KMS-11 (cell line): Measurements from ENCODE around the gene DZIP1L.

Experiments
- H2AFZ ChIP-seq: fragments of 200-600 bp; sonication (generic); 2 replicates; pipeline ENCODE4 v1.6.1; 2016; ENCODE audit warnings: antibody characterized with exemption, mixed run types, low read depth
- H3K27ac ChIP-seq: fragments of 200-600 bp; sonication (generic); 2 replicates; pipeline ENCODE4 v1.6.1; 2016; ENCODE audit warnings: mild to moderate bottlenecking, mixed run types
- H3K27me3 ChIP-seq: fragments of 200-600 bp; sonication (generic); 2 replicates; pipeline ENCODE4 v1.6.1; 2017; ENCODE audit warnings: mild to moderate bottlenecking, low read depth, mixed run types, moderate library complexity; ENCODE audit not compliant: insufficient read depth
- H3K36me3 ChIP-seq: fragments of 200-600 bp; sonication (generic); 2 replicates; pipeline ENCODE4 v1.6.1; 2017; ENCODE audit warnings: mild to moderate bottlenecking, mixed run types; ENCODE audit not compliant: insufficient read depth
- H3K4me1 ChIP-seq: fragments of 200-600 bp; sonication (generic); 2 replicates; pipeline ENCODE4 v1.6.1; 2016; ENCODE audit warnings: mild to moderate bottlenecking, low read depth, mixed run types; ENCODE audit not compliant: poor library complexity, severe bottlenecking
- H3K4me2 ChIP-seq: fragments of 200-600 bp; sonication (generic); 2 replicates; pipeline ENCODE4 v1.7.0; 2016; ENCODE audit warnings: mild to moderate bottlenecking, mixed run types
- H3K4me3 ChIP-seq: fragments of 200-600 bp; sonication (generic); IDR thresholded peaks from 2 replicates; pipeline ENCODE4 v1.6.1; 2017; ENCODE audit warnings: low read depth, low read length, mixed read lengths; ENCODE audit not compliant: insufficient read depth
- H3K79me2 ChIP-seq: fragments of 200-600 bp; sonication (generic); 2 replicates; pipeline ENCODE4 v1.6.1; 2016; ENCODE audit warnings: low read depth, mixed run types; ENCODE audit not compliant: insufficient read depth
- H3K9ac ChIP-seq: fragments of 200-600 bp; sonication (generic); 2 replicates; pipeline ENCODE4 v1.6.1; 2016; ENCODE audit warnings: mild to moderate bottlenecking, mixed run types
- H4K20me1 ChIP-seq: fragments of 200-600 bp; sonication (generic); 2 replicates; pipeline ENCODE4 v1.6.1; 2016; ENCODE audit warnings: mild to moderate bottlenecking, mixed run types; ENCODE audit not compliant: insufficient read depth
- CTCF ChIP-seq: fragments of 200-600 bp; sonication (generic); conservative IDR thresholded peaks from 2 replicates; pipeline ENCODE4 v1.6.1; 2017; ENCODE audit warnings: low read depth, mild to moderate bottlenecking, antibody characterized with exemption, low read length, moderate library complexity, mixed read lengths

The DZIP1L gene

GRCh38 chr3:138114988-138115971 lies at the start of gene DZIP1L:
DZIP1L (minus strand) TSS chr3:138115608; CDS start chr3:138103971, 11,637 bp downstream.
- H3K4me3 ChIP-seq = peak within 1 kb of the TSS; percentile 92
- H3K27ac ChIP-seq = no peak within 1 kb of the TSS
- peaks cover 3% of the 10 kb centered on the region for H3K4me1 ChIP-seq
- no peaks in the 10 kb centered on the region for H3K27me3 ChIP-seq
- H3K79me2 ChIP-seq = no peaks in the 10 kb centered on the region
- H2AFZ ChIP-seq = peak within 1 kb of the TSS; percentile 98
- peak within 1 kb of the TSS; percentile 92 for H3K4me2 ChIP-seq
- peak; percentile 50; the same call in 1 of the 2 replicates for TF ChIP-seq CTCF
- H3K36me3 ChIP-seq = no peaks in the 10 kb centered on the region
- no peaks in the 10 kb centered on the region for H4K20me1 ChIP-seq
- peak within 1 kb of the TSS; percentile 40; the same call in 1 of the 2 replicates for H3K9ac ChIP-seq

GRCh38 chr3:138165061-138165460 lies 49.7 kb upstream of the DZIP1L start:
- Histone ChIP-seq H3K4me3 (no peak overlapping the region), H3K4me1 (no peaks in the 10 kb centered on the region), H3K79me2 (no peaks in the 10 kb centered on the region), H3K9ac (no peak overlapping the region), H3K27me3 (no peaks in the 10 kb centered on the region), H4K20me1 (no peaks in the 10 kb centered on the region), H3K27ac (no peak overlapping the region), H3K4me2 (no peak overlapping the region), H3K36me3 (no peaks in the 10 kb centered on the region; the same call in 1 of the 2 replicates), H2AFZ (no peak overlapping the region)
- TF ChIP-seq CTCF = no peak

- no peaks in the 10 kb centered on the region for H3K36me3 ChIP-seq
- no peak overlapping the region for H3K4me2 ChIP-seq
- no peak for TF ChIP-seq CTCF
- no peaks in the 10 kb centered on the region for H3K4me1 ChIP-seq
- no peaks in the 10 kb centered on the region for H3K27me3 ChIP-seq
- no peaks in the 10 kb centered on the region for H3K79me2 ChIP-seq
- no peaks in the 10 kb centered on the region for H4K20me1 ChIP-seq
- H3K9ac ChIP-seq = no peak overlapping the region
- no peak overlapping the region for H3K4me3 ChIP-seq
- H3K27ac ChIP-seq = no peak overlapping the region
- H2AFZ ChIP-seq = no peak overlapping the region
Observed at GRCh38 chr3:138157743-138158142, 42.3 kb upstream of the DZIP1L start.

- Histone ChIP-seq H3K36me3 (no peaks in the 10 kb centered on the region), H2AFZ (no peak overlapping the region), H3K27ac (no peak overlapping the region), H3K27me3 (no peaks in the 10 kb centered on the region), H4K20me1 (no peaks in the 10 kb centered on the region), H3K9ac (no peak overlapping the region), H3K4me3 (no peak overlapping the region), H3K4me1 (no peaks in the 10 kb centered on the region), H3K4me2 (no peak overlapping the region), H3K79me2 (no peaks in the 10 kb centered on the region)
- TF ChIP-seq CTCF = no peak
Observed at GRCh38 chr3:138154534-138154933, 39.1 kb upstream of the DZIP1L start.
